Stomach (tissue), 4 donors: ENCODE results near the gene DISC1.

Experiments
- CTCF ChIP-seq, 7 experiments: fragments of 450-650 bp in 4 of 7; fragments of 200-600 bp in 3 of 7; sonication (generic) in 3 of 7; IDR thresholded peaks; one replicate each; pipeline ENCODE4 v1.5.1; 2016 to 2019; ENCODE audit warnings: antibody characterized with exemption in 7 of 7, control low read depth in 2 of 7, mild to moderate bottlenecking in 1 of 7
- POLR2A ChIP-seq, 4 donors: fragments of 450-650 bp; IDR thresholded peaks; one replicate each; pipeline ENCODE4 v1.6.1; 2016; ENCODE audit warnings: antibody characterized with exemption in 4 of 4, control low read depth in 2 of 4, mild to moderate bottlenecking in 1 of 4, moderate library complexity in 1 of 4
- POLR2AphosphoS5 ChIP-seq, 3 donors: sonication (generic); formaldehyde crosslinking; IDR thresholded peaks; one replicate each; pipeline ENCODE4 v1.6.1; 2016; ENCODE audit warnings: antibody characterized with exemption in 3 of 3

GRCh38 chr1:231792634-231793033 lies 166.0 kb downstream of the DISC1 start:
- TF ChIP-seq CTCF (IDR thresholded peaks at IDR 0.05) (no peak), POLR2AphosphoS5 (IDR thresholded peaks at IDR 0.05) (no peak), POLR2A (IDR thresholded peaks at IDR 0.05) (no peak)
